GM19324 (cell line): ENCODE results near the gene EIF2D.
"Not testable (repeated sequence)": the region's sequence is repeated elsewhere in the genome, so short reads cannot be mapped to it uniquely, and the experiment has no call there.

ENCODE experiments used
- ATAC-seq: cut with Tn5 transposase; IDR thresholded peaks from one replicate; pipeline ENCODE4 v1.9.1; 2021; ENCODE audit warnings: mild to moderate bottlenecking, moderate library complexity; ENCODE audit not compliant: unreplicated experiment, low FRiP score

The EIF2D gene

GRCh38 chr1:206588492-206588891 is 23.8 kb downstream of the EIF2D start:
- ATAC-seq, result no peak

- no peak for ATAC-seq
Observed at GRCh38 chr1:206587904-206588303, 24.4 kb downstream of the EIF2D start.

- ATAC-seq, result no peak
Observed at GRCh38 chr1:206586501-206587445, 25.5 kb downstream of the EIF2D start.

GRCh38 chr1:206584683-206585082 is 27.6 kb downstream of the EIF2D start:
- ATAC-seq, result no peak

GRCh38 chr1:206583707-206584648 is 28.3 kb downstream of the EIF2D start:
- no peak for ATAC-seq

GRCh38 chr1:206582971-206583706 is 29.1 kb downstream of the EIF2D start:
- ATAC-seq, result no peak

- ATAC-seq, result no peak
Observed at GRCh38 chr1:206582537-206582936, 29.7 kb downstream of the EIF2D start.

- ATAC-seq, result no peak
Observed at GRCh38 chr1:206581571-206581981, 30.7 kb downstream of the EIF2D start.

- ATAC-seq, result not testable (repeated sequence)
Observed at GRCh38 chr1:206581114-206581497, 31.2 kb downstream of the EIF2D start.

- peak; percentile 14 for ATAC-seq
Observed at GRCh38 chr1:206580438-206581113, 31.7 kb downstream of the EIF2D start.

GRCh38 chr1:206579747-206580437 is 32.4 kb downstream of the EIF2D start:
- ATAC-seq, result peak; percentile 69

GRCh38 chr1:206578978-206579374 is 33.3 kb downstream of the EIF2D start:
- no peak for ATAC-seq

- no peak for ATAC-seq
Observed at GRCh38 chr1:206578068-206578977, 33.9 kb downstream of the EIF2D start.

GRCh38 chr1:206577626-206578025 is 34.6 kb downstream of the EIF2D start:
- no peak for ATAC-seq

GRCh38 chr1:206575894-206576737 is 36.1 kb downstream of the EIF2D start:
- no peak for ATAC-seq

- ATAC-seq, result no peak
Observed at GRCh38 chr1:206575165-206575893, 36.9 kb downstream of the EIF2D start.

- no peak for ATAC-seq
Observed at GRCh38 chr1:206573762-206574161, 38.5 kb downstream of the EIF2D start.
